Measurements from ENCODE around the gene STX17.
"Not testable (repeated sequence)": the region's sequence is repeated elsewhere in the genome, so short reads cannot be mapped to it uniquely, and the experiment has no call there.

STX17 gene

GRCh38 chr9:99906403-99907207 lies at the start of gene STX17:
Gene STX17 (plus strand): TSS chr9:99906654. CDS start chr9:99915240, 8,586 bp downstream.
- DNase-seq (ENCODE audit: extremely low read depth, low read depth) = peak; percentile 37
- TF ChIP-seq CTCF (IDR thresholded peaks at IDR 0.05; ENCODE audit: low read depth, low read length) = no peak

- DNase-seq (ENCODE audit: extremely low read depth, low read depth) = not testable (repeated sequence)
Measured at GRCh38 chr9:99857576-99857975, 48.9 kb upstream of the STX17 start.

GRCh38 chr9:99858087-99858486 lies 48.4 kb upstream of the STX17 start:
- TF ChIP-seq CTCF (IDR thresholded peaks at IDR 0.05; ENCODE audit: low read depth, low read length) = no peak
- DNase-seq (ENCODE audit: extremely low read depth, low read depth) = no peak

- DNase-seq (ENCODE audit: extremely low read depth, low read depth) = no peak
- TF ChIP-seq CTCF (IDR thresholded peaks at IDR 0.05; ENCODE audit: low read depth, low read length) = no peak
Measured at GRCh38 chr9:99859243-99859980, 47.0 kb upstream of the STX17 start.

- DNase-seq (ENCODE audit: extremely low read depth, low read depth) = no peak
- no peak for TF ChIP-seq CTCF (IDR thresholded peaks at IDR 0.05; ENCODE audit: low read depth, low read length)
Measured at GRCh38 chr9:99860266-99860665, 46.2 kb upstream of the STX17 start.

- DNase-seq (ENCODE audit: extremely low read depth, low read depth) = no peak
Measured at GRCh38 chr9:99863955-99864354, 42.5 kb upstream of the STX17 start.

GRCh38 chr9:99866398-99866797 lies 40.1 kb upstream of the STX17 start:
- DNase-seq (ENCODE audit: extremely low read depth, low read depth) = no peak
- TF ChIP-seq CTCF (IDR thresholded peaks at IDR 0.05; ENCODE audit: low read depth, low read length) = no peak

More at GRCh38 chr9:99863955-99864354, 42.5 kb upstream of the STX17 start:
- no peak for TF ChIP-seq CTCF (IDR thresholded peaks at IDR 0.05; ENCODE audit: low read depth, low read length)

Measured in AG09319 (cell line).